Measurements from ENCODE around the gene SLAMF6.

- TF ChIP-seq CTCF (IDR thresholded peaks at IDR 0.05) (no peak), POLR2A (IDR thresholded peaks at IDR 0.05) (no peak)
These were observed 23.9 kb upstream of the SLAMF6 start for GRCh38 chr1:160546942-160547341.

All from right lobe of liver (tissue), 4 donors.